C1 segment of cervical spinal cord (tissue), 14 donors: ENCODE results near the gene CD81.
"Not testable (repeated sequence)": the region's sequence is repeated elsewhere in the genome, so short reads cannot be mapped to it uniquely, and the experiment has no call there.

Experiments used
- DNase-seq, 14 donors: peaks; one replicate each; lab custom pipeline; 2025; lab: John Stamatoyannopoulos, UW

The CD81 gene

GRCh38 chr11:2376751-2377451 lies at the start of gene CD81:
Gene CD81, plus strand, starts transcription at chr11:2377310. Its CDS starts 240 bp downstream, at chr11:2377550.
- peak in 8 of 14 donors; percentile 8 to 79 (median 29) for DNase-seq

GRCh38 chr11:2328021-2328420 lies 49.1 kb upstream of the CD81 start:
- peak in 1 of 14 donors; percentile 9 for DNase-seq

GRCh38 chr11:2328656-2329354 lies 48.3 kb upstream of the CD81 start:
- DNase-seq = no peak

- DNase-seq = no peak
Measured at GRCh38 chr11:2329551-2329950, 47.6 kb upstream of the CD81 start.

GRCh38 chr11:2330696-2331095 lies 46.4 kb upstream of the CD81 start:
- DNase-seq = no peak

- no peak for DNase-seq
Measured at GRCh38 chr11:2331404-2331803, 45.7 kb upstream of the CD81 start.

GRCh38 chr11:2332569-2332968 lies 44.5 kb upstream of the CD81 start:
- not testable (repeated sequence) for DNase-seq

GRCh38 chr11:2333486-2334205 lies 43.5 kb upstream of the CD81 start:
- DNase-seq = not testable (repeated sequence)

- not testable (repeated sequence) for DNase-seq
Measured at GRCh38 chr11:2335286-2335685, 41.8 kb upstream of the CD81 start.

GRCh38 chr11:2338760-2339159 lies 38.4 kb upstream of the CD81 start:
- not testable (repeated sequence) for DNase-seq

- no peak for DNase-seq
Measured at GRCh38 chr11:2342557-2342956, 34.6 kb upstream of the CD81 start.

GRCh38 chr11:2342981-2343380 lies 34.1 kb upstream of the CD81 start:
- no peak for DNase-seq

GRCh38 chr11:2343502-2343901 lies 33.6 kb upstream of the CD81 start:
- no peak for DNase-seq

- no peak for DNase-seq
Measured at GRCh38 chr11:2345050-2345449, 32.1 kb upstream of the CD81 start.

GRCh38 chr11:2346014-2346413 lies 31.1 kb upstream of the CD81 start:
- no peak for DNase-seq

- DNase-seq = no peak
Measured at GRCh38 chr11:2346586-2347307, 30.4 kb upstream of the CD81 start.

- no peak for DNase-seq
Measured at GRCh38 chr11:2347308-2347830, 29.7 kb upstream of the CD81 start.

GRCh38 chr11:2348986-2349385 lies 28.1 kb upstream of the CD81 start:
- DNase-seq = no peak

GRCh38 chr11:2351701-2352100 lies 25.4 kb upstream of the CD81 start:
- no peak for DNase-seq

- DNase-seq = no peak
Measured at GRCh38 chr11:2352420-2352819, 24.7 kb upstream of the CD81 start.

GRCh38 chr11:2355000-2355644 lies 22.0 kb upstream of the CD81 start:
- DNase-seq = no peak
